ENCODE measurements around the gene MTTP. TPM values are rescaled to one million over a fixed set of nuclear protein-coding genes. Genes with fewer than 3 reads are reported as not detected.

The MTTP gene
- total RNA-seq, 1 donor = not detected

DNA sequence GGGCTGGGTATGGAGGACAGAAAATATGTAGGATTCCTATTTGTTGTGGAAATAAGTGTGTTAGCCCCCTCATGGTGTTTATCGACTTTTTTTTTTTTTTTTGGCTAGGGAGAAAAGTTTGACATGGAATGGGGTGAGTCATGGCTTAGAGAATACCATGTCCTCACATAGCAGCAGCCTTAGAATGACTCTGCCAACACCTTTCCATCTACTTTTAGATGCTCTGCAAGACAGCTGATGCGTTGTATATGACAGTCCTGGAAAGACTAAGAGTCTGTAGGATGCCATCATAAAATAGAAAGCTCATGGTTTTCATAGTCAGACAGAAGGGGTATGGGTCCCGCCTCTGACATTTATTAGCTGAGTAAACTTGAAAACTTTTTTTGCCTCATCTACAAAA, 37.7 kb downstream of the MTTP start:
- DNase-seq (ENCODE audit: low read depth) = no peak
- TF ChIP-seq, protein P1, sequence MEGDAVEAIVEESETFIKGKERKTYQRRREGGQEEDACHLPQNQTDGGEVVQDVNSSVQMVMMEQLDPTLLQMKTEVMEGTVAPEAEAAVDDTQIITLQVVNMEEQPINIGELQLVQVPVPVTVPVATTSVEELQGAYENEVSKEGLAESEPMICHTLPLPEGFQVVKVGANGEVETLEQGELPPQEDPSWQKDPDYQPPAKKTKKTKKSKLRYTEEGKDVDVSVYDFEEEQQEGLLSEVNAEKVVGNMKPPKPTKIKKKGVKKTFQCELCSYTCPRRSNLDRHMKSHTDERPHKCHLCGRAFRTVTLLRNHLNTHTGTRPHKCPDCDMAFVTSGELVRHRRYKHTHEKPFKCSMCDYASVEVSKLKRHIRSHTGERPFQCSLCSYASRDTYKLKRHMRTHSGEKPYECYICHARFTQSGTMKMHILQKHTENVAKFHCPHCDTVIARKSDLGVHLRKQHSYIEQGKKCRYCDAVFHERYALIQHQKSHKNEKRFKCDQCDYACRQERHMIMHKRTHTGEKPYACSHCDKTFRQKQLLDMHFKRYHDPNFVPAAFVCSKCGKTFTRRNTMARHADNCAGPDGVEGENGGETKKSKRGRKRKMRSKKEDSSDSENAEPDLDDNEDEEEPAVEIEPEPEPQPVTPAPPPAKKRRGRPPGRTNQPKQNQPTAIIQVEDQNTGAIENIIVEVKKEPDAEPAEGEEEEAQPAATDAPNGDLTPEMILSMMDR (IDR thresholded peaks at IDR 0.05; ENCODE audit: insufficient read depth, low read depth, low read length) = no peak

DNA sequence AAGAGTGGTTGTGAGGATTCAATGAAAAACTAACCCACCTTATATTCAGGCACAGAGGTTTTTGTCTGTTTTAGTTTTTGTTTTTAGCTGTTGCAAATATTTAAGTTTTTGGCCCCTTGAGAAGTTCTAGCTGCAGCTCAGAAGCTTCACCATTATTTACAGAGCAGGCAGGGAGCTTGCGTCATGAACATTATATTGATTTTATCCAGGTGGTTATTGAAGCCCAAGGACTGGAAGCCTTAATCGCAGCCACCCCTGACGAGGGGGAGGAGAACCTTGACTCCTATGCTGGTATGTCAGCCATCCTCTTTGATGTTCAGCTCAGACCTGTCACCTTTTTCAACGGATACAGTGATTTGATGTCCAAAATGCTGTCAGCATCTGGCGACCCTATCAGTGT, 38.1 kb downstream of the MTTP start:
- H3K4me3 ChIP-seq (ENCODE audit: low read depth, low read length) = no peak overlapping the region
- TF ChIP-seq, protein P1 (IDR thresholded peaks at IDR 0.05; ENCODE audit: insufficient read depth, low read depth, low read length) = no peak
- DNase-seq (ENCODE audit: low read depth) = no peak

More for the DNA sequence above, 37.7 kb downstream of the MTTP start:
- H3K4me3 ChIP-seq (ENCODE audit: low read depth, low read length) = no peak overlapping the region

DNA sequence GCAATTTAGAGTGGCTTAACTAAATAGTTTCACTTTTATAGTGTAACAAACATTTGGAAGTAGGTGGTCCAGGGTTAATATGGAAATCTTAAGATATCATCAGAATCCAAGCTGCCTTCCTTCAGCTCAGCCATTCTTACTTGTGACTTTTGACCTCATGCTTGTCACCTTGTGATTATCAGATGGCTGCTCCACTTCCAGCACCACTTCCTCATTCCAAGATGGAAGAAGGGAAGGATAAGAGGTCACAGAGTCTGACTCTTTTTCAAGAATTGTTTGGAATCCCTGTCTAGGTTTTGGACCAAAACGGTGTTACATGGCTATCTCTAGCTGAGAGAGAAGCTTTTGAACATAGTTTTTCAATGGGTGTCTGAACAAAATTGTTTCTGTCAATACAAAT, 39.9 kb downstream of the MTTP start:
- DNase-seq (ENCODE audit: low read depth) = no peak
- TF ChIP-seq, protein P1 (IDR thresholded peaks at IDR 0.05; ENCODE audit: insufficient read depth, low read depth, low read length) = no peak
- H3K4me3 ChIP-seq (ENCODE audit: low read depth, low read length) = no peak overlapping the region

DNA sequence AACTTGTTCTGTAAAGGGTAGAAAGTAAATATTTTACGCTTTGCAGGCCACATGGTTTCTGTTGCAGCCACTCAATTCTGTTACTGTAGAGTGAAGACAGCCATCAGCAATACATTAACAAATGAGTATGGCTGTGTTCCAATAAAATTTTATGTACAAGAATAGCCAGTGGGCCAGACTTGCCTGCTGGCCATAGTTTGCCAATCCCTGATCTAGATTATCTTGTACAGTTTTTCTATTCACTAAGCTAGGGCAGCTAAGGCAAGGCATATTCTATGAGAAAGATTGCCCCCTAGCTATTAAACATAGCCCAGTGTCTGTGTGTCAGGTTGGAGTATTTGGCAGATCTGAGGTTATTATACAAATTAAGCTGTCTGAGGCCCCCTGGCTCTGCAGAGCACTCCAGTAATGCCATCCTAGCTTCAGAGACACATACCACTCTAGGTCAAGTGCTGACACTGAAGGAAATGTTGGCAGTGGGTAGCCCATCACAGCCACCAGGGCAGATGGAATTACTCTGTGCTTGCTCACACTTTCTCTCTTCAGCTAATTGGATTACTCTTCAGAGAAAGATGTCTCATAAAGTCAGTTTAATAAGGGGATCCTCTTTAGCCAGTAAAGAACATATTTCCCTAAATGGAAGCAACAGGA, 40.7 kb downstream of the MTTP start:
- no peak for DNase-seq (ENCODE audit: low read depth)
- no peak overlapping the region for H3K4me3 ChIP-seq (ENCODE audit: low read depth, low read length)
- TF ChIP-seq, protein P1 (IDR thresholded peaks at IDR 0.05; ENCODE audit: insufficient read depth, low read depth, low read length) = no peak

DNA sequence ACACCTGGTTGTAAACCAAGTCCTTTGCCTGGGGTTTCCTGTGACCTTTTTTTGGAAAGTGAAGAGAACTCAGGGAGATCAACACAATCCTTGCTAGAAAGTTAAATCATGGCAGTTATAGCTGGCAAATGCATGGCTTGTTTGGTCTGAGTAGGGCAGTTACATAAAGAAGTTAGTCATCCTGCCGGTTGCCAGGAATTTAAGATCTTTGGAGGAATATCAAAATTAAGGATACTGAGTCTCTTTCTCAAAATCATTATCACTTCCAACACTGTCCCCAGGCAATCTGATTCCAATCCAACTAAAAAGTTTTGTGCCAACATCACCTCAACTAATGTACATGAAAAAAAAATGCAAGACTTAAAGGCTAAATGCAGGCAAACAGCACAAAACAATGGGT, 42.8 kb downstream of the MTTP start:
- TF ChIP-seq, protein P1 (IDR thresholded peaks at IDR 0.05; ENCODE audit: insufficient read depth, low read depth, low read length) = no peak
- no peak overlapping the region for H3K4me3 ChIP-seq (ENCODE audit: low read depth, low read length)
- no peak for DNase-seq (ENCODE audit: low read depth)

DNA sequence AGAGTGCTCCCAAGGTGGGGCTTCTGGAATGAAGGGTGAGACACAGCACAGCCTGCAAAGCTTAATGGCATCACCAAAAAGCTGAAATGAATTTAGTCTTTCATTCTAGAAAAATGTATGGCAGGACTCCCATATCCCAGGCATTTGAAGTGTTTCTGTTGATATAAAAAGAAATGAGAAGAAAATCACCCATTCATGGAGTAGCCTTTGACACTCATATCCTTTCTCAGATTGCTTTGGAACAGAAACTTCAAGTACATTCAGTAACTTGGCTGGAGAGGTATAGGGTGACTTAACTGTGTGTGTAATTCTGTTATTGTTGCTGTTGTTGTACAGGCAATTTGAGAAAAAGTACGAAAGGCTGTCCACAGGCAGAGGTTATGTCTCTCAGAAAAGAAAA, 47.7 kb downstream of the MTTP start:
- H3K4me3 ChIP-seq (ENCODE audit: low read depth, low read length) = no peak overlapping the region
- TF ChIP-seq, protein P1 (IDR thresholded peaks at IDR 0.05; ENCODE audit: insufficient read depth, low read depth, low read length) = no peak
- no peak for DNase-seq (ENCODE audit: low read depth)
